UCSD-AML1 (cell line): ENCODE measurements around the gene LTBR.
"Not testable (repeated sequence)": the region's sequence is repeated elsewhere in the genome, so short reads cannot be mapped to it uniquely, and the experiment has no call there.

Experiments
- DNase-seq: peaks from one replicate; lab custom pipeline; 2025; ENCODE audit not compliant: unreplicated experiment; lab: John Stamatoyannopoulos, UW

The LTBR gene

DNA sequence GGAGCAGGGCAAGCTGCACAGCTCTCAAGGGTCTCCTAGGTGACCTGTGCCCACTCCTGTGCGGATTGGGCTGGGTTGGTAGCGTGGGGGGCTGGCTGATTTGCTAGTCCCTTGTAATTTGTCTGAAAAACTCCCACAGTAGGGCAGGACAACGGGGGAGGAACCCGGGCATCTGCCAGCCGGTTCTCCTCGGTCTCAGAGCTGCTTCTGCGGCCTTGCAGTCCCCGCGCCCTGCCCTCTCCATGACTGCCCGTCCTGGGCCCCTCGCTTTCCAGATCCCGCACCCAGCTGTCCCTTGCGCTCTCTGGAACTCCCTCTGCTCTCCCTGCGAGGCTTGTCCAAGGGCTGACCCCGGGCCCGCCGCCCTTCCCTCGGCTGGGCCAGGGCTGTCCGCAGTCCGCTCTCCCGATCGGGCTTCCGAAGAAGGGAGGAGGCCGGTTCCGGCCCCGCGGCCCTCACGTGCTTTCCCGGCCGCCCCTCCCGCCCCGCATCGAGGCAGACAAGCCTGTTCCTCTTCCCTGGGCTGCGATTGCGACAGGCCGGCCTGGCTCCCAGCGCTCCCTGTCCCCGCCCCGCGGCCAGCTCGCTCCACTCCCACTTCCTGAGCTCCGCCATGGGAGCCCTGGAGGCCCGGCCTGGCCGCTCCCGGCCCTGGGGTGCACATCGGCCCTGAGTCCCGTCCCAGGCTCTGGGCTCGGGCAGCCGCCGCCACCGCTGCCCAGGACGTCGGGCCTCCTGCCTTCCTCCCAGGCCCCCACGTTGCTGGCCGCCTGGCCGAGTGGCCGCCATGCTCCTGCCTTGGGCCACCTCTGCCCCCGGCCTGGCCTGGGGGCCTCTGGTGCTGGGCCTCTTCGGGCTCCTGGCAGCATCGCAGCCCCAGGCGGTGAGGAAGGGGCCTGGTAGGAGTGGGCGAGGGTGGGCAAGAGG lies at the start of gene LTBR:
Gene LTBR, plus strand, starts transcription at position 591 of the 927 bp plus-strand sequence. Its CDS starts 197 bp downstream, at position 788.
- DNase-seq: peak; percentile 91

DNA sequence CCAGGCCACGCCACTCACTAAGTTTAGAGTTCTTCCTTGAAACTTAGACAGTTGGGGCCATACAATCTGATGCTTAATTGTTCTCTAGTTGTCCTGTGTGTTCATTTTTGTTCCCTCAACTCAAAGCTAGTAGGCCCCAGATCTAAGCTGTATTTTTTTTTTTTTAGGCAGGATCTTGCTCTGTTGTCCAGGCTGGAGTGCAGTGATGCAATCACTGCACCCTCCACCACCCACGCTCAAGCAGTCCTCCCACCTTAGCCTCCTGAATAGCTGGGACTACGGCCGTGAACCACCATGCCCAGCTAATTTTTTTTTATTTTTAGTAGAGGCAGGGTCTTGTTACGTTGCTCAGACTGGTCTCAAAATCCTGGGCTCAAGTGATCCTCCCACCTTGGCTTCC lies 49.6 kb upstream of the LTBR start:
- DNase-seq: no peak

DNA sequence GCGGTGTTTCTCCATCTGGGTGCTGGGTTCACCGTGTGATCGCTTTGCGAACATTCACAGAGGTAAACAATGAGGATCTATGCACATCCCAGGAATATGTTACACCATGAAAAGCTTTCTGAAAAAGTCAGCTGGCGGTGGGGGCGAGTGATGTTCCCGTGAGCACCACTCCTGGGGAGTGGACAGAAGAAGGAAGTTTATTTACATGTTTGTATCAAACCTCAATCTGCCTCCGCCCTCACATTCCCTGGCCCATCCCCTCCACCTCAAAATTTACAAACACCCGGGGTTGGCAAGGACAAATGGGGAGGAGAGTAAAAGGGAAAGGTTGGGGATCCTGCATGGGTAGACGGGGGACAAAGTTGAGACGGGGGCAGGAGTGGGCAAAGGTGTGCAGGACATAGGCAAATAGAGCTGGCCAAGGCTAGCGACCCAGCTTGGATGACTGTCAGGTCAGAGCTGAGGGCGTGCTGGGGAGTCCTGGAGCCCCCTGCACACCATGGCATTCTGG lies 49.0 kb upstream of the LTBR start:
- DNase-seq: no peak

DNA sequence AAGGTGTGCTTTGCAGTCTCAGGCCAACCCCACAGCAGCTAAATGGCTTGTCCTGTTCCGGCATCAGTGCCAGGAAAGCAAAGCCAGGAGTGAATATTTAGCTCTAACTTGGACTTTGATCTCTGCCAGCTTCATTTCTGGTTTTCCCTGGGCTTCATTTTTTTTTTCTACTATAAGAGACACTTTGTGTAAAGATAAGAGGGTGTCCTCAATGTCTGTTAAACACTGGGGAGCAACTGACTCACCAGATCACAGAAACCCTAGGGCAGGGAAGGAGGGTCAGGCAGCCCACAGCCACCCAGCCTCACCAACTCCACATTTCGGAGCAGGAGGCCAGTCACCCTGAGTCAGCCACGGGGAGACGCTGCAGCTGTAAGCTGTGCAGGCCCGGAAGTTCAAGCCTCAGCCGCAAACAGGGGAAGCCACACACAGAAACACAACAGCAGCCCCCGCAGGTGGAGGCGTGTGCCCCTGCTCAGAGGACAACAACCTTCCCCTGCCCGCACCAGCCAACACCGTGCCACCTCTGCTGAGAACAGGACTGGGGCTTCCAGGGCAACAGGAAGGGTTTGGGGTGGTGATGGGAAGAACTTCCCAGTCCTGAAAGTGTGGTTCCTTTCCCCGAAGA lies 48.4 kb upstream of the LTBR start:
- DNase-seq: peak; percentile 84

DNA sequence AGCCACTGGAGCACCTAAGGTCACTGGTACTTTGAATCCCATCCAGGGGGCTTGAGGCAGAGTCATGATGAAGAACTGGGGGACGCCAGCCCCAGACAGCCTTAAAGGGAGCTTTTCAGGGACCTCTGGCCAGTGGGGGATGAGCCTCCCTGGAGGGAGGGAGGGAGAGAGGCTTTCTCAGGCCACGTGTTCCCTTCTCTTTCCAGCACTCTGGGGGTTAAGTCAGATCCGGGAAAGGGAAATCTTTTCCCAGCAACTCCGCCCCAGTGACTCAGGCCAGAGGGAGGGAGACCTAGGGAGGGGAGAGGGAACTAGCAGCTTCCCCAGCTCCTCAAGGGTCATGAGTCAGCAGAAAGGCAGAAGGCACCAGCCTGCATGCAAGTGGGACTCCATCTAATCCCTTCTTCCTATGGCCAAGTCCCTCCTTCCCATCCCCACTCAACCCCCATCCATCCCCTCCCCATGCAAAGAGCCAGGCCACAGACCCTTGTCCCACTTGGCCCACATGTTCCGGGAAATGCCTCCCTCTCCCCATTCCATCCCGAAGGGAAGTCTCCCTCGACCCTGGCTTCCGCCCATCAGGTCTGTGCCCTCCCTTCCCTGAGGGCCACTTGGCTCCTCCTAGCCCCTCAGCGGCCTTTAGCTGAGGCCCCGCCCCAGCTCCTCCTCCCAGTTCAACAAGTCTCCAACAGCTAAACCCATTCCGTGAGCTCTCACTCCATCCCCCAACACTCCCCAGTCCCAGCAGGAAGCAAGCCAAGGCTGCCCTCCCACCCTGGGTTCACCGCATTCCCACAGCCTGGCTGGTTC lies 47.7 kb upstream of the LTBR start:
- DNase-seq: peak; percentile 96

DNA sequence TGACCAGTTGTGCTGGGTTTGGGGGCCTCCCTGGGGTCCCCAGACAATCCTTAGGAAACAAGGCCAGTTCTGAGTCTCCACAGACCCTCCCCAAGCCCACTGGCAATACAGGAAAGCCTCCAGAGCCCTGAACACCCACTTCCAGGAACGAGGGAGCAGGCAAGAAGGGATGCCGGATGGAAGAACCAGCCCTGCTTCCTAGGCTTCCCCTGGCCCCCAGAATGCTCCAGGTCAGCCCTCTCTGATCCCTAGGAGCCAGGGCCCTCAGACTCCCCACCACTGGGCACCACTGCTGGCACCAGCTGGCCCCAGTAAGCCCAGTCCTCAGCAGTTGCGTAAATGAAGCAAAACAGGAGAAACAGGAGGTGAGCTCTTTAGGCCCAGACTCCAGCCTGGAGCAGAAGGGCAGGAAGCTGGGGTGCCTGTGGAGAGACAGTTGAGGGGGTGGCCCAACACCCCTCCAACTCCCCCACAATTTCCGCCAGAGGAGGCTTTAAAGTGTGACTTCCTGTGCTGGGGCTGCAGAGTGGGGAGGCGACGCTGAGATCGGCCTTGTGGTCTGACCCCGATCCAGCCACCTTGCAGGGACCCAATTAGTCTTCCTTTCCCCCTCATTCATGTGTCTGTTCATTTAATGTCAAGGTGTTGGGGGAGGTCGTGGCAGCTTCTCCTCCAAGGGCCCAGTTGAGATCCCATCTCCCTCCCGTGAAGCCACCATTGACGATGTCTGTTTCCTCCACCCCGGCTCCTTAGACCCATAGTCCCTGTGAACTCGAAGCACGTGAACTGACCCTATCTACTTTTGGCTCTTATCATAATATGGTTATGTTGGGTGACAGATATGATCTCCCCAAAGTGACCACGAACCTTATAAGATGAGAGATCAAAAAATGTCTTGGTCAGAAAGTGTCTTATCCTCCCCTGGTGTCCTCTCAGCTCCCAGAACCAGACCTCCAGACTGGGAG lies 46.8 kb upstream of the LTBR start:
- peak; percentile 87 for DNase-seq

DNA sequence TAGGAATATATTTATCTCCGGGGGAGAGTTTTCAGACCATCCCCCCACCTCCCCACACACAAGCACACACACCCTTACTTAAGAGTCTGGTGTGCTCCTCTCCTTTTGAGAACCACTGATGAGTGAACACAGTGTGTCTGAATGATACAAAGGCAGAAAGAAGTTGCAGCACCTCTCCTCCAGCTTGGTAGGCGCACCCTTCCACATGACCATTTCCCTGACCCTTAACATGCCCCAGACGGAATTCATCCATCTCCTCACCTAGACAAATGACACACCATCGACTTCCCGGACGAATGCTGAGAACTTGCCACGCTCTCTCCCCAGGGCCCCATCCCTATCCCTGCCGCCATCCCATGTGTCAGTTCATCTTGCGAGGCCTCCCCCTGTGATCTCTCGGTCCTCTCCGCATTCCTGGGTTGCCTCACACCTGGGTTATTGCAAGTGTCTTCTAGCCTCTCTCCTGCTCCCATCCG lies 46.0 kb upstream of the LTBR start:
- peak; percentile 35 for DNase-seq

DNA sequence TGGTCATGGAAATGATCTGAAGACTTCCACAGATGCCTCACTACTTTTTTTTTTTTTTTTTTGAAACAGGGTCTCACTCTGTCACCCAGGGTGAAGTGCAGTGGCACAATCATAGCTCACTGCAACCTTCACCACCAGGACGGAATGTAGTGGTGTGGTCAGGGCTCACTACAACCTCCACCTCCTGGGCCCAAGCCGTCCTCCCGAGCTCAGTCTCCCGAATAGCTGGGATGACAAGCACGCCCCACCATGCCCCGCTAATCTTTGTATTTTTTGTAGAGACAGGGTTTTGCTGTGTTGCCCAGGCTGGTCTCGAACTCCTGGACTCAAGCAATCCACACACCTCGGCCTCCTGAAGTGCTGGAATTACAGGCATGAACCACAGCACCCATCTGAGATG lies 45.4 kb upstream of the LTBR start:
- DNase-seq: not testable (repeated sequence)

DNA sequence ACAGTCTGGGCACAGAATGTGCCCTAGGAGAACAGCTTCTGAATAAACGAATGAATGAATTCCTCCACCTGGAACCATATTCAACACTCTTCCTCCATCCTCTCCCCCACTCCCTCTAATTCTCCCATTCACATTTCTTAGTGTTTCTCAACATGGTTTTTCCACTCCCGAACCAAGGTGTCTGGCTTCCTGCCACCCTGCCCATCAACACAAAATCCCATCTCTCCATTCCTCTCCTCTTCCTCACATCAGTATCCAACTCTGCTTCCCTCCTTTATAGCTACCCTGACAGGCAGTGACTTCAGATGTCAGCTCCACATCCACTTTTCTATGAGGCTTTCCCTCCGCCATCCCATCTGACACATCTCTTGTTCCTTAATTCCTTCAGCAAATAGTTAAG lies 45.0 kb upstream of the LTBR start:
- DNase-seq: no peak

DNA sequence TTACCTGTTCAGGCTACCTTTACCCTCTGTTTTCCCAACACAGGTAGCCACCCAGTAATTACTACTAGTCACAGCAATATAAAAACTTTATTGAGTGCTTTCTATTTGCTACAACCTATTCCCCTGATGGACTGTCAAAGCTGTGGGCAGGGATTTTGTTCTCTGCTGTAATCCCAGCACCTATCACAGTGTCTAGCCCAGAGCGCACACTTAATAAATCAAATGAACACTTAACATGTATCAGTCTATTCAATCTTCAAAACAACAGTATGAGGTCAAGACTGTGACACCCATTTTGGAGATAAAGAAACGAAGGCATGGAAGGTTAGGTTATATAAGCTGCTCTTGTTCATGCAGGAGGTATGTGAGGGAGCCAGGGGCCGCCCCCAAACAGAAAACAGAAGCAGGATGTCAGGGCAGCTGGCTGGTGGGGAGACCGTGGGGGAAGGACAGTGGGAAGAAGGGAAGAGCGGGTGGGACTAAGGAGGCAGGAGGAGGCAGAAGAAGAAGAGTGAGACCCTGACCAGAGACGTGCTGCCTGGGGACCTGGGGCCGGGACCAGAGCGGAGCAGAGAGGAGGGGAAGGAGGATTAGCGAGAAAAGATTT lies 43.8 kb upstream of the LTBR start:
- no peak for DNase-seq

DNA sequence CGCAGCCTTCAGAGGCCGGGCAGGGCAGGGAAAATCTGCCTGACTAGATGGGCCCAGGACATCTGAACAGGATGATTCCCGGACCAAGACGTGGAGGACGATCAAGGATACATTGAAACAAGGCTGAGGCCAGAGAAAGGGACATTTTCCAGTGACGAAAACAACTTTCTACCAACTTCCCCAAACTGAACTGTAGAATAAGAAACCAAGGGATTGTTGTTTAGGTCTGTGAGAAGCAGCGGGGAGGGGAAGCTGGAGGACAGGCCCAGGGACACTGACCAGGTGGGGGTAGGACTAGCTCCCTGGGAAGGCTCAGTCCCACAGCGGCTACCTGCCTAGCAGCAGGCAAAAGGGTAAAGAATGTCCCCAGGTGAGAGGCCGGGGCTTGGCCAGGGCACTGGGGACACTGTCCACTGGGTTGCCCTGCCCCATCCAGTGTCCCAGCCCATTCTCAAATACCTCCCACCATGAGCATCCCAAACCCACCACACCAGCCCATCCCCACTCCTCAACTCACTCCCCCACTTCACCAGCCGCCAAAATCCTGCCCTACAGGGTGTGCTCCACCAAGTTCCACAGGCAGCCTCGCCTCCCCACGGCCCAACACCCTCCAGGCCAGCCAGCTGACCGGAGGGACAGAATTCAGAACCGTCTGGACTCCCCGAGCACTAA lies 43.1 kb upstream of the LTBR start:
- no peak for DNase-seq

DNA sequence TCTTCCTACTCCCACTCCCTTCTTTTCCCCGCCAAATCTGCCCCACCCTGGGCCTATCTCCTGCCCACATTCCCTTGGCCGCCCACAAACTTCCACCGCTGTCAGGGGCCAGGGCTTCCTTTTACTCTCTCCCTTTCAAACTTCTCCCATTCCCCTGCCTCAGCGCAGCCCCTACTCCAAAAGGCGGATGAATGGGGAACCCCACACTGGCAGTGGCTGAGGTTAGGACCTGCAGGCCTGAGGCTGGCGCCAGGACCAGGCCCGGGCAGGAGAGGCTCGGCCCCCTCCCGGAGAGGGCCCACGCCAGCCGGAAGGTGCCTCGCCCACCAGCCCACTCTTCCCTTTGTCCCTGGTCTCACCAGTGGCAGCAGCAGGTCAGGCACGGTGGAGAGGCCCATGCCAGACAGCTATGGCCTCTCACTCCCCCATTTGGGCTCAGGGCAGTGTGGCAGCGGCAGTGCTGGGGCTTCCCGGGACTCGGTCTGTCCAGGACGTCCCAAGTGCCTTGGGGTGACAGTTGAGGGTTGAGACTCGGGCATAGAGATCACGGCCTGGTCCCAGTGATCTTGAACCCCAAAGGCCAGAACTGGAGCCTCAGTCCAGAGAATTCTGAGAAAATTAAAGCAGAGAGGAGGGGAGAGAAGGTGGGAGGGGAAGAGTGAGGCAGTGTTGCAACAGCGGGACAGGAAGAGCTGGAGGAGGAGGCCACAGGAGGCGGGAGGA lies 42.4 kb upstream of the LTBR start, which contains the start of gene TNFRSF1A:
Gene TNFRSF1A, minus strand, starts transcription at position 660 of the 723 bp plus-strand sequence. Its CDS starts 262 bp downstream, at position 398.
- peak; percentile 71 for DNase-seq

DNA sequence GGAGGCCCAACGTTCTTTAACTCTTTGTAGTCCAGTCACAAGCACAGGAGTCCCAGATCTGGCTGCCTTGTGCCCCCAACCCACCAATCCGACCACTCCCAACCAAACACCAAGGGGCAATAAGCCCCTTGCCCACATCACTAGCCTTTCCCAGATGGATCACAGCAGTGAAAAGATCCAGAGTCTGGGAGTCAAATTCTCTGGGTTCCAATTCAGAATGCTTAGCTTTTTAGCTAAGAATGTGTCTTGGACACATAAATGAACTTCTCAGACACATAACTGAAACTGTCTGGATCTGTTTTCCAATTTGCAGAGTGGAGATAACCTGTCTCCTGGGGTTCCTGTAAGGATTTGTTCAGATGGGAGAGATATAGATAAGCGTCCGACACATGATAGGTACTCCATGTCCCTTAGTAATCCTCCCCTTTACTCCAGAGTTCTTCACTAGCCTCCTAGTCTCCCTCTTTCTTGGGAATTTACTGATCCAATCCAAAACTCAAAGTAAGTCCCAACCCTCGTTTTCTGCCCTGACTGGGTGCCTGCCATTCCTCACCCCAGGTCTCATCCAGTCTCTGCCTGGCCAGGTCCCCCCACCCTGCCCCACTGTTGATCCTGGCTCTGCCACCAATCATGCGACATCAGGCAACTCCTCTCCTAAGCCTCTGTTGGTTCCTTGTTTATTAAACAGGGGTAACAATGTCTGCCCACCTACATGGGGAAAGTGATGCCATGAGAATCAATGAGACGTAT lies 41.6 kb upstream of the LTBR start:
- DNase-seq: no peak

DNA sequence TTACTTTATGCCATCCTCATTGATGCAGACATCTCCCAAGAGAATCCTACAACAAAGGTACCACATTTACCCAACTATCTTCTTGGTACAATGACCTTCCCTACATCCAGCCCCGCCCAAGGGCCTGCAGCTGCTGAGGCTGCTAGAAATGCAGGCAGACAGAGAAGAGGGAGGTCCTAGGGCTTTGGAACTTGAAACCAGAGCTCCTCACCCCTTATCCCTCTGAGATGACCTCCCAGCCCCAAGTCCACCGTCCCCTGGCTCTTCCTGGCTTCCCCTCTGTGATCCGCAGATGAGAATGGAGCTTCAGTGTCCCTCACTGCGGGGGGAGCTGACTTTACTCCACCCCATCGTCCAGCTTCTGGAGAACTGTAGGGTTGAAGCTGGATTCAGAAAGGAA lies 40.4 kb upstream of the LTBR start:
- DNase-seq: no peak

DNA sequence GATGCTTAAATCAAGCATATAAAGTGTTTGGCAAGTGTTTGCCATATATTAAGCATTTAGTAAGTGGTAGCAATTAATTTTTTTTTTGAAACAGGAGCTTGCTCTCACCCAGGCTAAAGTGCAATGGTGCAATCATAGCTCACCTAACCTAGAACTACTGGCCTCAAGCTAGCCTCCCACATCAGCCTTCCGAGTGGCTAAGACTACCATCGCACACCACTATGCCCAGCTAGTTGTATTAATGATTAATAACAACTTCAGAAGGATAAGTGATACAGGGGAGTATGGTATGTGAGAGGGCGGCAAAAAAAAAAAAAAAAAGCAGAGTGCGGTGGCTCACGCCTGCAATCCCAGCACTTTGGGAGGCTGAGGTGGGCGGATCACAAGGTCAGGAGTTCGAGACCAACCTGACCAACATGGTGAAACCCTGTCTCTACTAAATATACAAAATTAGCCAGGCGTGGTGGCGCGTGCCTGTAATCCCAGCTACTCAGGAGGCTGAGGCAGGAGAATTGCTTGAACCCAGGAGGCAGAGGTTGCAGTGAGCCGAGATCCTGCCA lies 39.8 kb upstream of the LTBR start:
- DNase-seq: not testable (repeated sequence)

DNA sequence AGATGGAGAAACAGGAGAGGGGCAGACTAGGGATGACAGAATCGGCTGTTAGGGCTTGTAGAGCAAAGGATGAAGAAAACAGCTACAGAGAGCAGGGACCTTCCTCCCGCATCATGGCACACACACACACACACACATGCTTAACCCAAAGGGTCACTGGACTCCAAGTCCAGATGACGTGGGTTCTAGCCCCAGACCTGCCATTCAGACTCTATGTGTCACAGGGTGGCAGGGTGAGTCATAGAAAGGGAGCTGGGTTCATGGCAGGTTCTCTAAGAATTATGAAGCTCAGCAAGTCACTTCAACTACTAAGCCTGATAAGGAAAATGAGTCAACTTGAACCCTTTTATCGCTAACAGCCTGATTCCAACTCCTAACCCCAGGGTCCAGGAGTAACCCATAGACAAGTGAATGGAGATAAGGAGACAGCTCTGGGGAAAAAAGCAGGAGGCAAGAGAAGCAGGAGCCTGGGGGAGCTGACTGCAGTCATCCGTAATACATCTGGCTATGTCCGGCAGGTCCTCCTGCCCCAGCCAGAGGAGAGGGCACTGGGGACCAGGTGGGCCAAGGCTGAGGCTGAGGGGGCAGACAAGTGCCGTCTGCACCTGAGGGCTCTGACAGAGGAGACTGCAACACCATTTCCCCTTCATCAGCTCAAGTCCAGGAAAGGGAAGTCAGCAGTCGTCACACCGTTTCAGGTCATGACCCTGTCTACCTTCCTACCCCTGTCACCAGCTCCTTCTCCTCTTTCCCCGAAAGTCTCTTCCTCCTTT lies 38.5 kb upstream of the LTBR start:
- DNase-seq: peak; percentile 39
